Measurements from ENCODE around the gene NELFB. TPM values are rescaled to one million over a fixed set of nuclear protein-coding genes. Genes with fewer than 3 reads are reported as not detected.

Gene NELFB
- total RNA-seq, 2 donors from 2014 or later: 37.2 to 40.6 TPM

DNA sequence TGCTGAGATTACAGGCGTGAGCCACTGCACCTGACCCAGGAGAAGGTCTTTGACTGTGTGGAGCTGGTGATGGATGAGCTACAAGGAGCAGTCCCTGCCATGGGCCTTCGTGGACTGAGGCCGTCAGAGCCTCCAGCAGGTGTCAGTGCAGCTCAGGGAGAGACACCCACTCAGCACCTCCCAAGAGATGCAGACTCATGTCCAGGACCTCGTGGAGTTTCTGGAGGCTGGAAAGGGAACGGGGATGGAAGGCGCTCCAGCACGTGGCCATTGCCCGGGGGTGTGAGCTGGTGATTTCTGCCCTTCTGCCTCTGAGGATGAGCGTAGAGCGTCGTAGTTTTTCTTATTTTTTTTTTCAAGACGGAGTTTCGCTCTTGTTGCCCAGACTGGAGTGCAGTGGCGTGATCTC is 31.9 kb downstream of the NELFB start:
- Histone ChIP-seq H3K27ac (no peak overlapping the region), H3K4me3 (no peak overlapping the region), H3K27me3 (replicated peaks; ENCODE audit: insufficient read depth) (no peaks in the 10 kb centered on the region), H3K36me3 (no peaks in the 10 kb centered on the region), H3K9me3 (no peaks in the 10 kb centered on the region), H3K4me1 (ENCODE audit: control insufficient read depth in 1 of 2, low read depth in 2 of 2) (no peaks in the 10 kb centered on the region)
- ATAC-seq (ENCODE audit: insufficient number of reproducible peaks, low FRiP score, low read depth) (no peak), DNase-seq (ENCODE audit: low spot score) (no peak)
- no peak for TF ChIP-seq CTCF (IDR thresholded peaks at IDR 0.05)

DNA sequence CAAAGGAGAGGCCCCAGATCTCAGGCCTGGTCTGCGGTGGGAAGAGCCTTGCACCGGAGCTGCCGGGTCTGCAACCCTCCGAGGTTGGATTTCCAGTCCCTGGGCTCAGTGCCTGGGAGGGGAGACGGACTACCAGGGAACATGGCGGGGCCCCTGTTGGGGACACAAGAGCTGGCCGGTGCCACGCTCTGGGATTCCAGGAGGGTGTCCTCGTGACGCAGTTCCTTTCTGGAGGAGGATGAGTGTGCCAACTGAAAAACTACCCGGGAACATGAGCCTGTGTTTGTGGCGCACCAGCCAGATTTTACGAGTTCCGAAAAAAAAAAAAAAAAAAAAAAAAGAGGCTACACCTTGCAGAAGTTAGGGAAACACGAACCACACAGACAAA is 38.0 kb downstream of the NELFB start:
- H3K9me3 ChIP-seq: no peaks in the 10 kb centered on the region
- no peaks in the 10 kb centered on the region for H3K36me3 ChIP-seq
- H3K4me1 ChIP-seq (ENCODE audit: control insufficient read depth in 1 of 2, low read depth in 2 of 2): peaks cover 5 to 8% of the 10 kb centered on the region in 2 donors
- H3K27ac ChIP-seq: no peak overlapping the region
- ATAC-seq (ENCODE audit: insufficient number of reproducible peaks, low FRiP score, low read depth) (no peak), DNase-seq (ENCODE audit: low spot score) (no peak)
- no peaks in the 10 kb centered on the region for H3K27me3 ChIP-seq (replicated peaks; ENCODE audit: insufficient read depth)
- H3K4me3 ChIP-seq: no peak overlapping the region
- no peak for TF ChIP-seq CTCF (IDR thresholded peaks at IDR 0.05)

DNA sequence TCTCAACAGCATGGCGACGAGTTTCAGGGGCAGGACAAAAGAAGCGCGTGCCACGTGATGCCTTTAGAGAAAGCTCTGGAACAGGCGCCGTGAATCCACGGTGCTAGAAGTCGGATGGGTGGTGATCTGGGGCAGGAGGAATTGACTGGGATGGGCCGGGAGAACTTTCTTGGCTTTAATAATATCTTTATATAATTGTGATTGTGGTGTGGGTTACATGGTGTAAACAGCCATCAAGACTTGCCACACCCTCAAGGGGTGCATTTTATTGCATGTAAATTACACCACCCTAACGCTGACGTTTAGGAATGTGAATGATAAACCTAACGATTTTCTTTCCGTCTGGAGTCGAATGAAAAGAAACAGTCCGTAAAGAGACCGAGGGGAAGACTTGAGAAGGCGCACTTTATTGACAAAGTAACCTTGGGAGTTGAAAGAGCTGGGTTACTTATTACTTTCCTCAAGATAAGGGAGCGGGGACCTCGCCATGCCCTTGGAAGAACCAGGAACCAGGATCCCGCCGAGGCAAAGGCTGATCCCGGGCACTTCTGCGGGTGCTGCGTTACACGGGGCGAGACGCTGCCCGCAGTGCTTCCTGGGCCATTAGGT is 38.5 kb downstream of the NELFB start:
- H3K27me3 ChIP-seq (replicated peaks; ENCODE audit: insufficient read depth): no peaks in the 10 kb centered on the region
- no peaks in the 10 kb centered on the region for H3K9me3 ChIP-seq
- H3K36me3 ChIP-seq: no peaks in the 10 kb centered on the region
- no peak for TF ChIP-seq CTCF (IDR thresholded peaks at IDR 0.05)
- no peak for ATAC-seq (ENCODE audit: insufficient number of reproducible peaks, low FRiP score, low read depth)
- H3K27ac ChIP-seq: no peak overlapping the region
- H3K4me3 ChIP-seq: no peak overlapping the region
- H3K4me1 ChIP-seq (ENCODE audit: control insufficient read depth in 1 of 2, low read depth in 2 of 2): peaks cover 5 to 8% of the 10 kb centered on the region in 2 donors
- DNase-seq (ENCODE audit: low spot score): no peak

- no peak overlapping the region for H3K27ac ChIP-seq
- H3K4me1 ChIP-seq (ENCODE audit: control insufficient read depth in 1 of 2, low read depth in 2 of 2): peaks cover 5 to 8% of the 10 kb centered on the region in 2 donors
- no peak for TF ChIP-seq CTCF (IDR thresholded peaks at IDR 0.05)
- no peaks in the 10 kb centered on the region for H3K9me3 ChIP-seq
- H3K27me3 ChIP-seq (replicated peaks; ENCODE audit: insufficient read depth): peaks cover 5% of the 10 kb centered on the region
- ATAC-seq (ENCODE audit: insufficient number of reproducible peaks, low FRiP score, low read depth): no peak
- no peaks in the 10 kb centered on the region for H3K36me3 ChIP-seq
- DNase-seq (ENCODE audit: low spot score): no peak
- peak overlapping the region; percentile 63 for H3K4me3 ChIP-seq
Measured at GRCh38 chr9:137294091-137294680, 39.1 kb downstream of the NELFB start.

DNA sequence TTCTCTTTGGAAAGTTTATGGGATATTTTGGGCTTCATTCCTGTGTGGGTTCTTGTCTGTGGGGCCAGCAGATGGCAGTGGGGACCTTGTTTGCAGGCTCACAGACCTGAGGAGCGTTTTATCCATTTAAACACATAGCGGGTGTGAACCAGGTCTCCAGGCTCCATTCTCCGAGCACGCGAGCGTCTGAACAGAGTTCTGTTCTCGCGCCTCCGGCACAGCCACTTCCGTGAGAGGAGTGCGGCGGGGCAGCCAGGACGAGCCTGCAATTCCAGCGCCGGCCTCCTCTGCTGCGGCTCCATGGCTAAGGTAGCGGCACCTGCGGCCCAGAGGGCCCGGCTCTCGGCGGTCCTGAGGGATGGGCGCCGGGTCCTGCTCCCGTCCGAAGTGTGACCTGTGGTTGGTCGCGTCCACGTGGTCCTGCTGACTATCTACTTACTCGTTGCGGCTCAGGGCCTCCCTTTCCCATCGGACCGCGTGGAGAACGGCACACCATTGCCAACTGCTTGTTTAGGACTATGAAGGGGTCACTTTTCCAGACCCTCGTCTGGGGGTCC is 39.6 kb downstream of the NELFB start:
- peaks cover 5 to 8% of the 10 kb centered on the region in 2 donors for H3K4me1 ChIP-seq (ENCODE audit: control insufficient read depth in 1 of 2, low read depth in 2 of 2)
- no peaks in the 10 kb centered on the region for H3K9me3 ChIP-seq
- ATAC-seq (ENCODE audit: insufficient number of reproducible peaks, low FRiP score, low read depth): no peak
- H3K36me3 ChIP-seq: no peaks in the 10 kb centered on the region
- H3K27ac ChIP-seq: no peak overlapping the region
- TF ChIP-seq CTCF (IDR thresholded peaks at IDR 0.05): peak; percentile 4
- no peak for DNase-seq (ENCODE audit: low spot score)
- H3K4me3 ChIP-seq: peak overlapping the region; percentile 63
- H3K27me3 ChIP-seq (replicated peaks; ENCODE audit: insufficient read depth): peaks cover 10% of the 10 kb centered on the region
